CD4-positive, alpha-beta T cell (primary cell): ENCODE data around the gene ASTN2. TPM values are rescaled to one million over a fixed set of nuclear protein-coding genes. Genes with fewer than 3 reads are reported as not detected.

ENCODE experiments used
- ATAC-seq: fragments of 200-7000 bp; cut with Tn5 transposase; one replicate; pipeline ENCODE4 v1.10.0; 2022; ENCODE audit warnings: mild to moderate bottlenecking; ENCODE audit not compliant: poor library complexity
- CTCF ChIA-PET: fragments of 350-600 bp; sonication (Branson Sonifier 250); formaldehyde crosslinking; loops from one replicate; lab custom pipeline; 2021; ENCODE audit warnings: antibody characterized with exemption, inconsistent platforms; lab: Charles Lee
- POLR2A ChIA-PET: fragments of 350-600 bp; sonication (Branson Sonifier 250); formaldehyde crosslinking; loops from one replicate; lab custom pipeline; 2021; ENCODE audit warnings: antibody characterized with exemption, inconsistent platforms; lab: Charles Lee
- DNase-seq, 14 experiments: peaks; one replicate each; pipeline ENCODE4 v3.0.0-alpha.2; 2013 to 2020; ENCODE audit warnings: mixed read lengths in 2 of 14
- H3K27ac ChIP-seq, 2 donors: one replicate each; pipeline versions ENCODE4 v1.5.1 to v1.7.0; 2013; ENCODE audit warnings: low read length in 2 of 2, low read depth in 1 of 2, mild to moderate bottlenecking in 1 of 2
- H3K27me3 ChIP-seq, 2 experiments: 1 replicate in 1 of 2; 2 replicates in 1 of 2; pipeline versions ENCODE4 v1.6.1 to v1.7.0; 2013; ENCODE audit warnings: low read length in 2 of 2, control low read depth in 1 of 2, mild to moderate bottlenecking in 1 of 2, moderate library complexity in 1 of 2; ENCODE audit not compliant: insufficient read depth in 2 of 2, control insufficient read depth in 1 of 2
- H3K36me3 ChIP-seq: one replicate; pipeline ENCODE4 v1.6.1; 2013; ENCODE audit warnings: low read length, control low read depth; ENCODE audit not compliant: insufficient read depth
- H3K4me1 ChIP-seq: one replicate; pipeline ENCODE4 v1.6.1; 2013; ENCODE audit warnings: low read length, control low read depth; ENCODE audit not compliant: insufficient read depth
- H3K4me3 ChIP-seq: one replicate; pipeline ENCODE4 v1.5.1; 2013; ENCODE audit warnings: mild to moderate bottlenecking, low read length, moderate library complexity
- H3K9me3 ChIP-seq, 2 experiments: 1 replicate in 1 of 2; 2 replicates in 1 of 2; pipeline versions ENCODE4 v1.6.1 to v1.7.0; 2013; ENCODE audit warnings: low read length in 2 of 2, mild to moderate bottlenecking in 2 of 2, control low read depth in 1 of 2, moderate library complexity in 1 of 2; ENCODE audit not compliant: control insufficient read depth in 1 of 2, insufficient read depth in 1 of 2
- H3K27ac Mint-ChIP-seq: one replicate; pipeline ENCODE4 v1.8.0; 2020; ENCODE audit warnings: mixed read lengths
- H3K27me3 Mint-ChIP-seq: one replicate; pipeline ENCODE4 v1.8.0; 2021; ENCODE audit warnings: mixed read lengths
- H3K36me3 Mint-ChIP-seq: one replicate; pipeline ENCODE4 v1.8.0; 2021; ENCODE audit warnings: low read depth, mixed read lengths
- H3K4me1 Mint-ChIP-seq: one replicate; pipeline ENCODE4 v1.8.0; 2021; ENCODE audit warnings: low read depth, mixed read lengths
- H3K4me3 Mint-ChIP-seq: one replicate; pipeline ENCODE4 v1.8.0; 2020; ENCODE audit warnings: mild to moderate bottlenecking, mixed read lengths
- H3K9me3 Mint-ChIP-seq: one replicate; pipeline ENCODE4 v1.8.0; 2020; ENCODE audit warnings: mixed read lengths
- CTCF ChIP-seq: fragments of 200-600 bp; IDR thresholded peaks from one replicate; pipeline ENCODE4 v1.8.0; 2022; ENCODE audit warnings: antibody characterized with exemption, mild to moderate bottlenecking
- intact Hi-C, 2 experiments: fragments of 100-400 bp; cut with DNase I in 1 of 2; cut with micrococcal nuclease in 1 of 2; formaldehyde crosslinking; loops; one replicate each; pipeline versions ENCODE4 v1.15.1 to v1.9.0; 2023 to 2025; cut with DNase I, micrococcal nuclease
- total RNA-seq, 174 experiments: library from RNA in 2 of 174; stranded (reverse) in 2 of 174; gene quantifications; one replicate each; pipeline ENCODE4 v1.2.3 and lab custom pipeline; 2021 to 2026

Gene ASTN2
- total RNA-seq, 2 experiments from 2014 or later: 2.3 to 2.4 TPM

GRCh38 chr9:117029341-117029740 is 385.5 kb downstream of the ASTN2 start:
- H3K9me3 ChIP-seq: no peaks in the 10 kb centered on the region
- no peak overlapping the region for H3K27ac Mint-ChIP-seq

GRCh38 chr9:117028103-117028858 is 386.6 kb downstream of the ASTN2 start:
- no peaks in the 10 kb centered on the region for H3K36me3 ChIP-seq
- Mint-ChIP-seq H3K4me3 (no peak overlapping the region), H3K4me1 (no peaks in the 10 kb centered on the region), H3K27ac (no peak overlapping the region), H3K27me3 (no peaks in the 10 kb centered on the region), H3K9me3 (peaks cover 4% of the 10 kb centered on the region), H3K36me3 (no peaks in the 10 kb centered on the region)
- no peak overlapping the region for H3K27ac ChIP-seq
- intact Hi-C loops: no loop called here
- peaks cover 0 to 3% of the 10 kb centered on the region in 2 experiments for H3K9me3 ChIP-seq
- ATAC-seq: no peak
- H3K27me3 ChIP-seq: no peaks in the 10 kb centered on the region
- DNase-seq: no peak
- no peak overlapping the region for H3K4me3 ChIP-seq
- no peak for TF ChIP-seq CTCF
- H3K4me1 ChIP-seq: no peaks in the 10 kb centered on the region
- CTCF ChIA-PET: no interaction called here
- POLR2A ChIA-PET: no interaction called here

More at GRCh38 chr9:117029341-117029740, 385.5 kb downstream of the ASTN2 start:
- ChIA-PET POLR2A (no interaction called here), CTCF (no interaction called here)
- no peak overlapping the region for H3K4me3 Mint-ChIP-seq
- no peak for TF ChIP-seq CTCF
- intact Hi-C loops: no loop called here
- H3K4me1 Mint-ChIP-seq: no peaks in the 10 kb centered on the region
- no peak overlapping the region for H3K4me3 ChIP-seq
- no peak for DNase-seq
- H3K36me3 ChIP-seq: no peaks in the 10 kb centered on the region
- H3K9me3 Mint-ChIP-seq: peaks cover 4% of the 10 kb centered on the region
- no peaks in the 10 kb centered on the region for H3K36me3 Mint-ChIP-seq
- H3K27me3 ChIP-seq: no peaks in the 10 kb centered on the region
- H3K4me1 ChIP-seq: no peaks in the 10 kb centered on the region
- no peaks in the 10 kb centered on the region for H3K27me3 Mint-ChIP-seq
- no peak for ATAC-seq
- no peak overlapping the region for H3K27ac ChIP-seq

GRCh38 chr9:117021906-117022305 is 393.0 kb downstream of the ASTN2 start:
- DNase-seq (no peak), ATAC-seq (no peak)
- POLR2A ChIA-PET: no interaction called here
- Mint-ChIP-seq H3K4me3 (no peak overlapping the region), H3K27me3 (no peaks in the 10 kb centered on the region), H3K4me1 (no peaks in the 10 kb centered on the region), H3K36me3 (no peaks in the 10 kb centered on the region), H3K27ac (no peak overlapping the region), H3K9me3 (peaks cover 2% of the 10 kb centered on the region)
- Histone ChIP-seq H3K4me1 (no peaks in the 10 kb centered on the region), H3K4me3 (no peak overlapping the region), H3K9me3 (peaks cover 0 to 3% of the 10 kb centered on the region in 2 experiments), H3K36me3 (no peaks in the 10 kb centered on the region), H3K27ac (no peak overlapping the region), H3K27me3 (no peaks in the 10 kb centered on the region)
- intact Hi-C loops: no loop called here
- TF ChIP-seq CTCF: no peak
- CTCF ChIA-PET: no interaction called here
